ENCODE data around the gene ZFP36L1. TPM values are rescaled to one million over a fixed set of nuclear protein-coding genes. Genes with fewer than 3 reads are reported as not detected.

Gene ZFP36L1
- total RNA-seq, 1 donor from 2014 or later = 884 TPM

- intact Hi-C loops (cut with micrococcal nuclease) = loop anchor here (1.0 to 2.0 kb wide), 3 partner anchors 8 to 72 kb away; no protein-coding TSS in a partner anchor
- ATAC-seq (ENCODE audit: low read depth) = peak; percentile 43
- no peaks in the 10 kb centered on the region for H3K27me3 Mint-ChIP-seq
- peak overlapping the region; percentile 93 for H3K27ac Mint-ChIP-seq
- peak; percentile 49 for DNase-seq
- ChIA-PET CTCF (interaction anchor here (0.7 to 8.4 kb wide), 17 partner anchors 14 to 870 kb away, joined by 3 to 135 read pairs (median 5); partner anchors contain the start of gene ZFP36L1), POLR2A (interaction anchor here (0.6 to 23.4 kb wide), 48 partner anchors 10 to 998 kb away, joined by 3 to 2953 read pairs (median 6); partner anchors contain the start of genes ZFP36L1 and ZFYVE26)
- no peaks in the 10 kb centered on the region for H3K36me3 Mint-ChIP-seq (ENCODE audit: low read depth)
- no peak for TF ChIP-seq CTCF (IDR thresholded peaks at IDR 0.05)
- H3K4me3 Mint-ChIP-seq = peak overlapping the region; percentile 89
- no peaks in the 10 kb centered on the region for H3K9me3 Mint-ChIP-seq
- H3K4me1 Mint-ChIP-seq = peaks cover 86% of the 10 kb centered on the region
Measured at GRCh38 chr14:68814539-68815297, 21.9 kb upstream of the ZFP36L1 start.

- CTCF ChIA-PET = interaction anchor here (0.9 to 8.4 kb wide), 12 partner anchors 18 to 870 kb away, joined by 3 to 135 read pairs (median 6); partner anchors contain the start of gene ZFP36L1
- intact Hi-C loops (cut with micrococcal nuclease) = loop anchor here (1.0 to 2.0 kb wide), 3 partner anchors 8 to 71 kb away; no protein-coding TSS in a partner anchor
- DNase-seq = no peak
- Mint-ChIP-seq H3K9me3 (no peaks in the 10 kb centered on the region), H3K4me1 (peaks cover 88% of the 10 kb centered on the region), H3K4me3 (peak overlapping the region; percentile 89), H3K27me3 (no peaks in the 10 kb centered on the region), H3K27ac (peak overlapping the region; percentile 93), H3K36me3 (ENCODE audit: low read depth) (no peaks in the 10 kb centered on the region)
- TF ChIP-seq CTCF (IDR thresholded peaks at IDR 0.05) = no peak
- ATAC-seq (ENCODE audit: low read depth) = no peak
- POLR2A ChIA-PET = interaction anchor here (0.7 to 23.4 kb wide), 41 partner anchors 9 to 997 kb away, joined by 3 to 2953 read pairs (median 6); partner anchors contain the start of genes ZFP36L1 and ZFYVE26
Measured at GRCh38 chr14:68814238-68814538, 21.3 kb upstream of the ZFP36L1 start.

- Mint-ChIP-seq H3K4me1 (peaks cover 91% of the 10 kb centered on the region), H3K36me3 (ENCODE audit: low read depth) (no peaks in the 10 kb centered on the region), H3K9me3 (no peaks in the 10 kb centered on the region), H3K27me3 (no peaks in the 10 kb centered on the region), H3K27ac (peak overlapping the region; percentile 93), H3K4me3 (peak overlapping the region; percentile 89)
- no peak for ATAC-seq (ENCODE audit: low read depth)
- ChIA-PET POLR2A (interaction anchor here (1.8 to 23.4 kb wide), 13 partner anchors 8 to 563 kb away, joined by 4 to 2953 read pairs (median 120); partner anchors contain the start of gene ZFP36L1), CTCF (interaction anchor here (0.9 to 8.4 kb wide), 4 partner anchors 17 to 563 kb away, joined by 3 to 135 read pairs (median 94); partner anchors contain the start of gene ZFP36L1)
- TF ChIP-seq CTCF (IDR thresholded peaks at IDR 0.05) = no peak
- intact Hi-C loops (cut with micrococcal nuclease) = no loop called here
- no peak for DNase-seq
Measured at GRCh38 chr14:68813318-68813838, 20.5 kb upstream of the ZFP36L1 start.

GRCh38 chr14:68811171-68811570 lies 18.3 kb upstream of the ZFP36L1 start:
- H3K4me3 Mint-ChIP-seq = no peak overlapping the region
- peak overlapping the region; percentile 46 for H3K27ac Mint-ChIP-seq
- TF ChIP-seq CTCF (IDR thresholded peaks at IDR 0.05) = no peak
- DNase-seq (no peak), ATAC-seq (ENCODE audit: low read depth) (no peak)
- H3K9me3 Mint-ChIP-seq = no peaks in the 10 kb centered on the region
- no peaks in the 10 kb centered on the region for H3K36me3 Mint-ChIP-seq (ENCODE audit: low read depth)
- CTCF ChIA-PET = no interaction called here
- intact Hi-C loops (cut with micrococcal nuclease) = no loop called here
- POLR2A ChIA-PET = interaction anchor here (1.2 to 23.4 kb wide), 5 partner anchors 10 to 560 kb away, joined by 5 to 2953 read pairs (median 120); partner anchors contain the start of gene ZFP36L1
- H3K27me3 Mint-ChIP-seq = no peaks in the 10 kb centered on the region
- H3K4me1 Mint-ChIP-seq = peaks cover 95% of the 10 kb centered on the region
